ENCODE data around the gene RABL6.

RABL6 gene

GRCh38 chr9:136851941-136852663 lies 44.4 kb downstream of the RABL6 start, which contains the start of gene MAMDC4:
MAMDC4 (plus strand) TSS chr9:136852346; CDS start chr9:136852417, 71 bp downstream.
- TF ChIP-seq, protein P1, sequence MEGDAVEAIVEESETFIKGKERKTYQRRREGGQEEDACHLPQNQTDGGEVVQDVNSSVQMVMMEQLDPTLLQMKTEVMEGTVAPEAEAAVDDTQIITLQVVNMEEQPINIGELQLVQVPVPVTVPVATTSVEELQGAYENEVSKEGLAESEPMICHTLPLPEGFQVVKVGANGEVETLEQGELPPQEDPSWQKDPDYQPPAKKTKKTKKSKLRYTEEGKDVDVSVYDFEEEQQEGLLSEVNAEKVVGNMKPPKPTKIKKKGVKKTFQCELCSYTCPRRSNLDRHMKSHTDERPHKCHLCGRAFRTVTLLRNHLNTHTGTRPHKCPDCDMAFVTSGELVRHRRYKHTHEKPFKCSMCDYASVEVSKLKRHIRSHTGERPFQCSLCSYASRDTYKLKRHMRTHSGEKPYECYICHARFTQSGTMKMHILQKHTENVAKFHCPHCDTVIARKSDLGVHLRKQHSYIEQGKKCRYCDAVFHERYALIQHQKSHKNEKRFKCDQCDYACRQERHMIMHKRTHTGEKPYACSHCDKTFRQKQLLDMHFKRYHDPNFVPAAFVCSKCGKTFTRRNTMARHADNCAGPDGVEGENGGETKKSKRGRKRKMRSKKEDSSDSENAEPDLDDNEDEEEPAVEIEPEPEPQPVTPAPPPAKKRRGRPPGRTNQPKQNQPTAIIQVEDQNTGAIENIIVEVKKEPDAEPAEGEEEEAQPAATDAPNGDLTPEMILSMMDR (IDR thresholded peaks at IDR 0.05) = no peak

- TF ChIP-seq, protein P1 (IDR thresholded peaks at IDR 0.05) = no peak
Measured at GRCh38 chr9:136852664-136853595, 45.2 kb downstream of the RABL6 start.

DNA sequence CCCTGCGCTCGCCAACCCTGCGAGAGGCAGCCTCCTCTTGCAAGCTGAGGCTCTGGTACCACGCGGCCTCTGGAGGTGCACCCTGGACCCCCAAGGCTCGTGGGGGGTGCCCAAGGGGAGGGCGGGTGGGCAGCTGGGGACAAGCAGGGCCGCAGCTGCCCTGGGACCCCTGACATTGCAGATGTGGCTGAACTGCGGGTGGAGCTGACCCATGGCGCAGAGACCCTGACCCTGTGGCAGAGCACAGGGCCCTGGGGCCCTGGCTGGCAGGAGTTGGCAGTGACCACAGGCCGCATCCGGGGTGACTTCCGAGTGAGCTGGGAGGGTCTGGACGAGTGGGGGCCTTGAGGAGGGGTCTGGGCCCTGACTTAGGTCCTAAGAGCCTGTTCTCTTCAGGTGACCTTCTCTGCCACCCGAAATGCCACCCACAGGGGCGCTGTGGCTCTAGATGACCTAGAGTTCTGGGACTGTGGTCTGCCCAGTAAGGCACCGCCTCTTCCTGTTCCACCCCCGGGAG lies 45.9 kb downstream of the RABL6 start:
- TF ChIP-seq, protein P1 (IDR thresholded peaks at IDR 0.05) = no peak

- TF ChIP-seq, protein P1 (IDR thresholded peaks at IDR 0.05) = no peak
Measured at GRCh38 chr9:136854113-136854841, 46.5 kb downstream of the RABL6 start.

DNA sequence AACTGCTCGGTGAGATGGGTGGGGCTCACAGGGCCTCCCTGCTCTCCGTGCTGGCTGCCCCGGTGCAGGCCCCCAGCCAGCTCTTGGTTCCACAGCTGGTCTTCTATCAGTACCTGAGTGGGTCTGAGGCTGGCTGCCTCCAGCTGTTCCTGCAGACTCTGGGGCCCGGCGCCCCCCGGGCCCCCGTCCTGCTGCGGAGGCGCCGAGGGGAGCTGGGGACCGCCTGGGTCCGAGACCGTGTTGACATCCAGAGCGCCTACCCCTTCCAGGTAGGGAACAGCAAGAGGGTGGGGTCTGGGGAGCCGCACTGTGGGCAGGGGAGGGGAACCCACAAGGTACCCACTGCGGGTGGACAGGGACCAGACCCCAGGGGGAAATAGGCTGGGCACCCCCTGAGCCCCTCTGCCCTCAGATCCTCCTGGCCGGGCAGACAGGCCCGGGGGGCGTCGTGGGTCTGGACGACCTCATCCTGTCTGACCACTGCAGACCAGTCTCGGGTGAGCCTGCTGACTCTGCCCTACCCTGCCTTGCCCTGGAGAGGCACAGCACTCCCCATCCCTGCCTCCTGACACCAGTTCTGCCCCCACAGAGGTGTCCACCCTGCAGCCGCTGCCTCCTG lies 47.2 kb downstream of the RABL6 start:
- TF ChIP-seq, protein P1 (IDR thresholded peaks at IDR 0.05) = no peak

- TF ChIP-seq, protein P1 (IDR thresholded peaks at IDR 0.05) = no peak
Measured at GRCh38 chr9:136855461-136856078, 47.8 kb downstream of the RABL6 start.
